ENCODE results near the gene MCOLN1.

- TF ChIP-seq EZH2 (IDR thresholded peaks at IDR 0.05; ENCODE audit: borderline replicate concordance) (no peak), CTCF (IDR thresholded peaks at IDR 0.05; ENCODE audit: poor library complexity) (no peak)
Measured at GRCh38 chr19:7521551-7522071, 813 bp upstream of the MCOLN1 start.

Data from hepatocyte (in vitro differentiated cells).